CD4-positive, alpha-beta T cell treated with Interleukin-17A for 4 hours (primary cell): ENCODE results near the gene FHIT.

Source experiments
- DNase-seq: peaks from one replicate; pipeline ENCODE4 v3.0.0-alpha.2; 2020; ENCODE audit warnings: mixed read lengths

FHIT gene

GRCh38 chr3:61251174-61251972, at the start of gene FHIT:
Gene FHIT, minus strand, starts transcription at chr3:61251452.
- peak; percentile 92 for DNase-seq

GRCh38 chr3:61300786-61301185, 49.5 kb upstream of the FHIT start:
- DNase-seq: no peak

GRCh38 chr3:61300006-61300380, 48.7 kb upstream of the FHIT start:
- no peak for DNase-seq

GRCh38 chr3:61299343-61300005, 48.2 kb upstream of the FHIT start:
- DNase-seq: no peak

GRCh38 chr3:61297821-61298220, 46.6 kb upstream of the FHIT start:
- DNase-seq: no peak

- no peak for DNase-seq
Measured at GRCh38 chr3:61288446-61288845, 37.2 kb upstream of the FHIT start.

- no peak for DNase-seq
Measured at GRCh38 chr3:61283876-61284275, 32.6 kb upstream of the FHIT start.

- no peak for DNase-seq
Measured at GRCh38 chr3:61278713-61279112, 27.5 kb upstream of the FHIT start.

- DNase-seq: no peak
Measured at GRCh38 chr3:61277411-61277810, 26.2 kb upstream of the FHIT start.

- DNase-seq: no peak
Measured at GRCh38 chr3:61269435-61269834, 18.2 kb upstream of the FHIT start.

GRCh38 chr3:61268644-61269043, 17.4 kb upstream of the FHIT start:
- no peak for DNase-seq

- no peak for DNase-seq
Measured at GRCh38 chr3:61264281-61264680, 13.0 kb upstream of the FHIT start.

- DNase-seq: no peak
Measured at GRCh38 chr3:61257148-61257547, 5.9 kb upstream of the FHIT start.

- DNase-seq: no peak
Measured at GRCh38 chr3:61253756-61254155, 2.5 kb upstream of the FHIT start.

GRCh38 chr3:61252836-61253235, 1.6 kb upstream of the FHIT start:
- DNase-seq: no peak

- peak; percentile 29 for DNase-seq
Measured at GRCh38 chr3:61250784-61251173, 473 bp downstream of the FHIT start.

GRCh38 chr3:61248496-61248895, 2.8 kb downstream of the FHIT start:
- no peak for DNase-seq

GRCh38 chr3:61247191-61247590, 4.1 kb downstream of the FHIT start:
- DNase-seq: no peak

GRCh38 chr3:61239871-61240270, 11.4 kb downstream of the FHIT start:
- DNase-seq: no peak

GRCh38 chr3:61237858-61238257, 13.4 kb downstream of the FHIT start:
- DNase-seq: no peak

GRCh38 chr3:61236556-61236955, 14.7 kb downstream of the FHIT start:
- DNase-seq: no peak

GRCh38 chr3:61233746-61234145, 17.5 kb downstream of the FHIT start:
- no peak for DNase-seq

- DNase-seq: no peak
Measured at GRCh38 chr3:61231693-61232092, 19.6 kb downstream of the FHIT start.

- DNase-seq: no peak
Measured at GRCh38 chr3:61227799-61228198, 23.5 kb downstream of the FHIT start.
